Fibroblast of upper back skin (primary cell): ENCODE measurements around the gene CEMIP2.
A peak's percentile ranks its signal among the peaks of the same experiment; 100 is the strongest.

Source experiments
- DNase-seq: peaks from one replicate; pipeline ENCODE4 v3.0.0-alpha.2; 2013

The CEMIP2 gene

GRCh38 chr9:71769175-71770161 is 1.2 kb upstream of the CEMIP2 start:
- DNase-seq = no peak

- DNase-seq = no peak
Measured at GRCh38 chr9:71767776-71768321, 464 bp downstream of the CEMIP2 start.

GRCh38 chr9:71767163-71767775 is 1.0 kb downstream of the CEMIP2 start:
- DNase-seq = no peak

DNA sequence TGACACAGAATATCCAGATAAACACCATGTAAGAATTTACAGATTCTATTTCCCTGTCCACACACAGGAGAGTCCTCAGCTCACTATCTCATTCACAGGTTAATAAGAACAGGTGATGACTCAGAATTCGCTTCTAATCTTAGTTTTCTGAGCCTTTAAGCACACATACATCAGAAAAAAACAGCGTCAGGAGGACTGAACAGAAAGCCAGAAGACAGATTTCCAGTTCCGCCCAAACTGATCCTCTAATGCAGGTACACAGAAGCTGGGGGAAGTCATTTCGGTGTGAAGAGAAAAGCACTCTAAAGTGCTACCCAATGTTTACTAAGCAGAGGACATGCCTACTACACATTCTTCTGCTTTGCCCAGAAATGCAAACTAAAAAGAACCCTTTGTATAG is 1.6 kb downstream of the CEMIP2 start:
- DNase-seq = no peak

- DNase-seq = peak; percentile 85
Measured at GRCh38 chr9:71765693-71766092, 2.6 kb downstream of the CEMIP2 start.

- no peak for DNase-seq
Measured at GRCh38 chr9:71764891-71765290, 3.4 kb downstream of the CEMIP2 start.

GRCh38 chr9:71764463-71764862 is 3.9 kb downstream of the CEMIP2 start:
- DNase-seq = no peak

- peak; percentile 80 for DNase-seq
Measured at GRCh38 chr9:71763832-71764231, 4.5 kb downstream of the CEMIP2 start.

- DNase-seq = peak; percentile 91
Measured at GRCh38 chr9:71762900-71763653, 5.2 kb downstream of the CEMIP2 start.

- no peak for DNase-seq
Measured at GRCh38 chr9:71761938-71762353, 6.4 kb downstream of the CEMIP2 start.

GRCh38 chr9:71760901-71761300 is 7.4 kb downstream of the CEMIP2 start:
- no peak for DNase-seq

DNA sequence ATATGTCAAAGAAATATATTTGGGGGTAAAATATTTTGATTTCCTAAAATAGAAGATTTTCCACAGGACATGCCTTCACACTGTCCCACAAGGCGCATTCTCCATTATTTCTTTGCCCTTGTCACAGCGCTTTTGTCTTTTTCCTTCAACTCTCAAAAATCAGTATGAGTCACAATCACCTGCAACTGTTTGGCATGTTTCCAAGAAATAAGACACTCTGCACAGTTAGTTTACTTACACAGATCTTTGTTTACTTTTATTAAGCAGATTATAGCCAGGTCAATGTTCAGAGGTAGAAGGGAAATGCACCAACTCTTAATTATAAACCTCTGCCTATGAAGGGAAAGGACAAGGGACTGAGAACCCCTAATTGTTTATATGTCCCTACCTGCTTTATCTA is 9.5 kb downstream of the CEMIP2 start:
- no peak for DNase-seq

DNA sequence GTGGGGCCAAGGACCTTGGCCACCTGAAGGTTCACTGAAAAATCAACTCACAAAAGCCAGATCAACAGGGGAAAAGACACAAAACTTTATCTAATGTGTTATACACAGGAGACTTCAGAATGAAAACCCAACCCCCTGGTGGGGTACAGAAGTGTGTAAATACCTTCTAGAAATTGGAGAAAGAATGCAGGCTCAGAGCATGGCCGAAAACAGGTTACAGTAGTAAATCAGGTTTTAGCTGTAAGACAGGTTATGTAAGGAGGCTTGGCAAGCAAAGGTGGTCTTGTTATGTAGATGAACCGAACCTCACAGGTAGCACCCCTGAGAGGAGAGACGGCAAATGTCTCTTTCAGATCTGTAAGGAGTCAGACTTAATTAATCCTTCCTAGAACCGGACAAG is 10.0 kb downstream of the CEMIP2 start:
- DNase-seq = no peak

DNA sequence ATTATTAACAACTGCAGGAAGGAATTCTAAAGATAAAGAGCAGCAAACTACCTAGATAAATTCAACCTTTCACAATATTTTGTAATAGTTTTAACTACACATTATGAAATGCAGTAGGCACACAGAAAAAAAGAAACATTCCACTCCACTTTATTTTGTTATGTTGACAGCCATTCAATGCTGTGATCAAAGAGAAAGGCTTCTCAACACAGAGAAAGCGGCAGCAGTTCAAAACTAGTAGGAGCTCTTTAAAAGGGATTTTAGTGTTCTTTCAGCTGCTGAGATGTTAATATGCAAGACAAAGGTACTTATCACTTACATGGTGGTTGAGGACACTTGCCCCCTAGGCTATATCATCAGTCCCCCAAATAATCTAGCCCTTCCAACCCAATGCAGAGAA is 11.6 kb downstream of the CEMIP2 start:
- no peak for DNase-seq

DNA sequence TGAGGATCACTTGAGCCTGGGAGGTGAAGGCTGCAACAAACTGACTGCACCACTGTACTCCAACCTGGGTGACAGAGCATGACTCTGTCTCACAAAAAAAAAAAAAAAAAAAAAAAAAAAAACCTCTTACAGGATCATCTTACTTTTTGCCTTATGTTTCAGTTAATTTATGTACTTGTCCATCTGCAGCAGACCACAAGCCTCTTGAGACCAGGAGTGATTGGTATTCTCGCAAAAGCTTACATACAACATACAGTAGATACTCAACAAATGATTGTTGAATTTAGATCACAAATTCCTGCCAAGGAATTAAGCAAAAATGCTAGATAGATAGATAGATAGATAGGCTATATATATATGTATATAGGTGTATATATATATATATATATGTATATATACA is 12.4 kb downstream of the CEMIP2 start:
- peak; percentile 55 for DNase-seq

DNA sequence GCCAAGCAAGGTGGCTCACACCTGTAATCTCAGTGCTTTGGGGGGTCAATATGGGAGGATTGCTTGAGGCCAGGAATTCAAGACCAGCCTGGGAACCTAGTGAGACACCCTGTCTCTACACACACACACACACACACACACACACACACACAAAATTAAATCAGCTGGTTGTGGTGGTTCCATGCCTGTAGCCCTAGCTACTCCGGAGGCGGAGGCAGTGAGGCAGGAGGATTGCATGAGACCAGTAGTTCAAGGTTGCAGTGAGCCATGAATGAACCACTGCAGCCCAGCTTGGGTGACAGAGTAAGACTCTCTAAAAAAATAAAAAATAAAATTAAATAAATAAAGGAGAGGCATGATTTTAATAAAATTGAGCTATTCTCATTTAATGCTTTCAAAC is 13.1 kb downstream of the CEMIP2 start:
- no peak for DNase-seq

DNA sequence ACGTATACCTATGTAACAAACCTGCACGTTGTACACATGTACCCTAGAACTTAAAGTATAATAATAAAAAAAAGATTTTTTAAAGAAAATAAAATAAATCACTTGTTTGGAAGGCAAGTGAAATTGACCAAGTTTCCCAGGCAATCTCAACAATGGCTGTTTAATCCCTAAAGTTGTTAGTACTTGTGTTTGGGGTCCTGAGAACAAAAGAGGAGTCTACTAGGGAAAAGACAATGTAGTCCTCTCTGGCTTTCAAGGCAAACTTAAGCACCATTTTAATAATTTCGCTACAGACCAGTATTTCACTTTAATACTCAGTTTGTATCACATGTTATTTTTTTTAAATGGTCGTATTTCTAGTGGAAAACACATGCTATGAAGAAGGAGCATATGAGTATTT is 14.2 kb downstream of the CEMIP2 start:
- DNase-seq = no peak

GRCh38 chr9:71752928-71753327 is 15.4 kb downstream of the CEMIP2 start:
- DNase-seq = no peak

DNA sequence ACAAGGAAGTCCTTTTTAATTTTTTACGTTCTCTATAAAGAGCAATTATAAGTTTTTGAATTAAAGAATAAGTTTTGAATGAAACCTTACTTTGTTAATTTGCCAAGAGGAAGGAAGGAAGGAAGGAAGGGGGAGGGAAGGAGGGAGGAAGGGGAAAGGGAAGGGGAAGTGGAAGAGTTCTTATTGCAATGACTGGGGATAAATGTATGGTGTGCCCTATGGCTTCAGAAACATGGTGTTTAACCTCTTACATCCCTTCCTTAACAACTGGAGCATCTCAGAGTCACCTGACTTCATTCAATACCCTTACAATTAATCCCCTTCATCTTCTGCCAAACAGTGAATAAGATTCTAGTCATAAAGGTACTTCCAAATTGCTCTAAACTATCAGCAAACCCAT is 16.0 kb downstream of the CEMIP2 start:
- no peak for DNase-seq

- DNase-seq = peak; percentile 93
Measured at GRCh38 chr9:71748280-71748743, 20.0 kb downstream of the CEMIP2 start.

DNA sequence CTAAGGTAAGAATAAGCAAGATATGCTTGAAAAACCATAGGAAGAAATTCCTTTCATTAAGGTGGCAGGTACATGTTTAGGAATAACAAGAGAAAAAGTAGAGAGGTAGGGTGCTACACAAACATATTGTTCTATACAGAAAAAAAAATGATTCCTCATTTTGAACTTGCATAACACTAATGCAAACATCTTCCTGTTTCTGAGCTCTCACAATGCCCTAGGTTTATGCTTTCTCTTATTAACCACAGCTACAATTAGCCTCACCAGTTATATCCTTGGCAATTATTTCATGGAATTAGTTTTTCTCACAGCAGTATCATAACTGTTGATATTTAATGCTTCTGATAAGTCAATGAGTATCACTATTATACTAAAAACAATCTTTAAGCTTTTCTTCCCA is 20.7 kb downstream of the CEMIP2 start:
- no peak for DNase-seq

GRCh38 chr9:71746758-71747125 is 21.6 kb downstream of the CEMIP2 start:
- no peak for DNase-seq
